A673 (cell line): Measurements from ENCODE around the gene CHMP1A. TPM values are rescaled to one million over a fixed set of nuclear protein-coding genes. Genes with fewer than 3 reads are reported as not detected.
"Not testable (repeated sequence)": the region's sequence is repeated elsewhere in the genome, so short reads cannot be mapped to it uniquely, and the experiment has no call there.

Experiments used
- BruUV-seq: library from RNA; stranded (reverse); fragments of 400-500 nt; replicated peaks from 2 replicates; lab custom pipeline; 2021; lab: Mats Ljungman, UMichigan
- CTCF ChIA-PET: fragments of 300-600 bp; sonication (Branson Sonifier 250); formaldehyde crosslinking; loops from one replicate; lab custom pipeline; 2022; ENCODE audit warnings: antibody characterized with exemption; lab: Charles Lee
- POLR2A ChIA-PET: fragments of 300-600 bp; sonication (Branson Sonifier 250); formaldehyde crosslinking; loops from one replicate; lab custom pipeline; 2022; ENCODE audit warnings: antibody characterized with exemption; ENCODE audit not compliant: low non-redundant PET; lab: Charles Lee
- DNase-seq: peaks from one replicate; pipeline ENCODE4 v3.0.0-alpha.2; 2015; ENCODE audit warnings: low spot score
- H3K27ac ChIP-seq: fragments of 200-600 bp; sonication (generic); 2 replicates; pipeline ENCODE4 v1.5.1; 2016; ENCODE audit warnings: mixed run types, low read depth, mild to moderate bottlenecking, mixed read lengths, antibody characterized with exemption, low read length; ENCODE audit not compliant: poor library complexity, severe bottlenecking
- H3K27me3 ChIP-seq: fragments of 200-600 bp; sonication (generic); replicated peaks from 2 replicates; pipeline ENCODE4 v1.6.1; 2017; ENCODE audit warnings: mixed run types, low read depth, mild to moderate bottlenecking, mixed read lengths, antibody characterized with exemption, low read length; ENCODE audit not compliant: insufficient read depth, poor library complexity
- H3K36me3 ChIP-seq: fragments of 200-600 bp; sonication (generic); 2 replicates; pipeline ENCODE4 v1.6.1; 2016; ENCODE audit warnings: mixed run types, mild to moderate bottlenecking, mixed read lengths, antibody characterized with exemption, low read length; ENCODE audit not compliant: insufficient read depth, poor library complexity, severe bottlenecking
- H3K4me1 ChIP-seq: fragments of 200-600 bp; sonication (generic); 2 replicates; pipeline ENCODE4 v1.6.1; 2017; ENCODE audit warnings: mixed run types, mild to moderate bottlenecking, mixed read lengths, antibody characterized with exemption, low read length; ENCODE audit not compliant: insufficient read depth, poor library complexity, severe bottlenecking
- H3K4me3 ChIP-seq: fragments of 200-600 bp; sonication (generic); 2 replicates; pipeline ENCODE4 v1.5.1; 2016; ENCODE audit warnings: low read depth, mixed run types, mild to moderate bottlenecking, mixed read lengths, low read length; ENCODE audit not compliant: poor library complexity, severe bottlenecking
- H3K9me3 ChIP-seq: fragments of 200-600 bp; sonication (generic); 2 replicates; pipeline ENCODE4 v1.6.1; 2016; ENCODE audit warnings: mixed run types, low read depth, mild to moderate bottlenecking, mixed read lengths, antibody characterized with exemption, low read length; ENCODE audit not compliant: poor library complexity, severe bottlenecking
- EZH2 ChIP-seq: fragments of 200-600 bp; sonication (generic); IDR thresholded peaks from 2 replicates; pipeline ENCODE4 v1.6.1; 2017; ENCODE audit warnings: borderline replicate concordance, low read depth, mild to moderate bottlenecking, mixed read lengths, antibody characterized with exemption, low read length; ENCODE audit not compliant: poor library complexity, severe bottlenecking
- intact Hi-C: fragments of 100-400 bp; cut with micrococcal nuclease; formaldehyde crosslinking; loops from one replicate; pipeline ENCODE4 v1.10.0; 2022; ENCODE audit not compliant: unreplicated experiment
- total RNA-seq: library from RNA; stranded (reverse); gene quantifications from 2 replicates; pipeline ENCODE4 v1.2.3, GENCODE V29; 2021
- TF ChIP-seq, protein P1 (sequence below): fragments of 300-800, 200-600 bp; sonication (generic); conservative IDR thresholded peaks from 2 replicates; pipeline ENCODE4 v1.5.1; 2017; ENCODE audit warnings: low read depth, mild to moderate bottlenecking, antibody characterized with exemption, low read length, moderate library complexity, mixed read lengths

CHMP1A gene
- total RNA-seq, 1 experiment from 2014 or later, result 110 TPM

DNA sequence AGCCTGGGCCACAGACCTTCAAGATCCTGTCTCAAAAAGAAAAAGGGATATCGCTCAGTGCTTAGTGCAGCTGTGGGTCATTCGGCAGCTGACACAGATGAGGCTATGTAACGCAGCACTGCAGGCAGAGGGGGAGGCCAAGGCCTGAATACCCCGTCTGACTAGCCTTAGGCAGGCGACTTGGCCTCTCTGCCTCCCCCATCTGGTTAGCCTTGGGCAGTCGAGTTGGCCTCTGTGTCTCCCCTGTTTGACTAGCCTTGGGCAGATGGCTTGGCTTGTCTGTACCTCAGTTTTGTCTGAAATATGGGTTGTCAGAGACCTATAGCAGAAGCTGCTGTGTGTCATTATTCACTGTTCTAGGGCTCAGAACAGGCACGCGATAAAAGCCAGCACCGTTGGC is 10.1 kb upstream of the CHMP1A start:
- BruUV-seq, result no TSS peak
- TF ChIP-seq EZH2, result no peak
- TF ChIP-seq, protein P1, sequence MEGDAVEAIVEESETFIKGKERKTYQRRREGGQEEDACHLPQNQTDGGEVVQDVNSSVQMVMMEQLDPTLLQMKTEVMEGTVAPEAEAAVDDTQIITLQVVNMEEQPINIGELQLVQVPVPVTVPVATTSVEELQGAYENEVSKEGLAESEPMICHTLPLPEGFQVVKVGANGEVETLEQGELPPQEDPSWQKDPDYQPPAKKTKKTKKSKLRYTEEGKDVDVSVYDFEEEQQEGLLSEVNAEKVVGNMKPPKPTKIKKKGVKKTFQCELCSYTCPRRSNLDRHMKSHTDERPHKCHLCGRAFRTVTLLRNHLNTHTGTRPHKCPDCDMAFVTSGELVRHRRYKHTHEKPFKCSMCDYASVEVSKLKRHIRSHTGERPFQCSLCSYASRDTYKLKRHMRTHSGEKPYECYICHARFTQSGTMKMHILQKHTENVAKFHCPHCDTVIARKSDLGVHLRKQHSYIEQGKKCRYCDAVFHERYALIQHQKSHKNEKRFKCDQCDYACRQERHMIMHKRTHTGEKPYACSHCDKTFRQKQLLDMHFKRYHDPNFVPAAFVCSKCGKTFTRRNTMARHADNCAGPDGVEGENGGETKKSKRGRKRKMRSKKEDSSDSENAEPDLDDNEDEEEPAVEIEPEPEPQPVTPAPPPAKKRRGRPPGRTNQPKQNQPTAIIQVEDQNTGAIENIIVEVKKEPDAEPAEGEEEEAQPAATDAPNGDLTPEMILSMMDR, result no peak
- H3K4me3 ChIP-seq, result no peak overlapping the region
- H3K4me1 ChIP-seq, result peaks cover 3% of the 10 kb centered on the region
- no peak for DNase-seq
- no peaks in the 10 kb centered on the region for H3K9me3 ChIP-seq
- intact Hi-C loops, result no loop called here
- no peaks in the 10 kb centered on the region for H3K27me3 ChIP-seq
- H3K27ac ChIP-seq, result no peak overlapping the region
- ChIA-PET CTCF (no interaction called here), POLR2A (no interaction called here)
- H3K36me3 ChIP-seq, result peaks cover 5% of the 10 kb centered on the region

DNA sequence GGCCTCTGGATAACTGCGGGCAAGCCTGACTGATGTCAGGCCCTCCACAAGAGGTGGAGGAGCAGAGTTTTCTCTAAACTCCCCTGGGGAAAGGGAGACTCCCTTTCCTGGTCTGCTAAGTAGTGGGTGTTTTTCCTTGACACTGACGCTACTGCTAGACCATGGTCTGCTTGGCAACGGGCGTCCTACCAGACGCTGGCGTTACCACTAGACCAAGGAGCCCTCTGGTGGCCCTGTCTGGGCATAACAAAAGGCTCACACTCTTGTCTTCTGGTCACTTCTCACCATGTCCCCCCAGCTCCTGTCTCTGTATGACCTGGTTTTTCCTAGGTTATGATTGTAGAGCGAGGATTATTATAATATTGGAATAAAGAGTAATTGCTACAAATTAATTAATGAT is 9.5 kb upstream of the CHMP1A start:
- DNase-seq, result peak; percentile 56
- H3K36me3 ChIP-seq, H3K4me3 ChIP-seq, H3K9me3 ChIP-seq, intact Hi-C loops, H3K27ac ChIP-seq, CTCF ChIA-PET, H3K4me1 ChIP-seq, POLR2A ChIA-PET, BruUV-seq, H3K27me3 ChIP-seq: not testable (repeated sequence)
- TF ChIP-seq, protein P1, result peak; percentile 47

DNA sequence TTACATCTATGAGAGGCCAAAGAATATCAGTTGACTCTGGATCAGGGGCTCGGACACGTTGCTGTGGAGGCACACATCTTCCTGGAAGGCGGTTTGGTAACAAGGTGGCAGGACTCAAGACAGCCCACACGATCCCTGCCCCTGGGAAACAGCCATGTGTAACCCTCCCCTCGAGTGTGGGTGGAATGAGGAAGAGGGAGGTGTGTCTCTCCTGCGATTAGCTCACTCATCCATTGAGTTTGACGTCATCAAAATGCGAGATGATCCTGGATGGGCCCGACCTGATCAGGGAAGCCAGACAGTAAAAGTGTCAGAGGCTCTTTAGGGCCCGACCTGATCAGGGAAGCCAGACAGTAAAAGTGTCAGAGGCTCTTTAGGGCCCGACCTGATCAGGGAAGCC is 6.7 kb upstream of the CHMP1A start:
- DNase-seq, intact Hi-C loops: not testable (repeated sequence)

DNA sequence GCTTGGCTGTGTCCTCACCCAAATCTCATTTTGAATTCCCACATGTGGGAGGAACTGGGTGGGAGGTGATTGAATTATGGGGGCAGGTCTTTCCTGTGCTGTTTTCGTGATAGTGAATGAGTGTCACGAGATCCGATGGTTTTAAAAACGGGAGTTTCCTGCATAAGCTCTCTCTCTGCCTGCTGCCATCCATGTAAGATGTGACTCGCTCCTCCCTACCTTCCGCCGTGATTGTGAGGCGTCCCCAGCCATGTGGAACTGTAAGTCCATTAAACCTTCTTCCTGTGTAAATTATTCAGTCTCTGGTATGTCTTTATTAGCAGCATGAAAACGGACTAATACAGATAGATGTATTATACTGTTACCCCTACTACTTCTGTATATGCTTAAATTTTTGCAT is 3.7 kb upstream of the CHMP1A start:
- no peak overlapping the region for H3K4me3 ChIP-seq

More for the DNA sequence above, 6.7 kb upstream of the CHMP1A start:
- BruUV-seq, H3K4me3 ChIP-seq, H3K4me1 ChIP-seq, CTCF ChIA-PET, H3K9me3 ChIP-seq, POLR2A ChIA-PET, H3K27me3 ChIP-seq: not testable (repeated sequence)
- peak overlapping the region; percentile 23 for H3K27ac ChIP-seq
- H3K36me3 ChIP-seq, result peaks cover 28% of the 10 kb centered on the region

More for the DNA sequence above, 3.7 kb upstream of the CHMP1A start:
- DNase-seq, result no peak
- peaks cover 18% of the 10 kb centered on the region for H3K4me1 ChIP-seq
- ChIA-PET POLR2A (no interaction called here), CTCF (no interaction called here)
- no peak for TF ChIP-seq EZH2
- TF ChIP-seq, protein P1, result no peak
- BruUV-seq, result no TSS peak
- H3K27ac ChIP-seq, result no peak overlapping the region
- peaks cover 30% of the 10 kb centered on the region for H3K36me3 ChIP-seq
- intact Hi-C loops, result no loop called here
- H3K9me3 ChIP-seq, result no peaks in the 10 kb centered on the region
- H3K27me3 ChIP-seq, result no peaks in the 10 kb centered on the region
